H1 (cell line): ENCODE results near the gene INSIG1. TPM values are rescaled to one million over a fixed set of nuclear protein-coding genes. Genes with fewer than 3 reads are reported as not detected.

Source experiments
- CTCF ChIA-PET: fragments of 300-600 bp; sonication (Branson Sonifier 250); formaldehyde crosslinking; loops from one replicate; lab custom pipeline; 2021; ENCODE audit not compliant: partially characterized antibody; lab: Charles Lee
- POLR2A ChIA-PET: fragments of 300-600 bp; sonication (Branson Sonifier 250); formaldehyde crosslinking; loops from one replicate; lab custom pipeline; 2021; ENCODE audit warnings: inconsistent platforms; ENCODE audit not compliant: partially characterized antibody; lab: Charles Lee
- DNase-seq, 2 experiments: peaks; one replicate each; pipeline versions ENCODE4 v3.0.0 to v3.0.0-alpha.2; 2010 to 2022; ENCODE audit warnings: low spot score in 2 of 2, low read depth in 1 of 2, mixed read lengths in 1 of 2
- FAIRE-seq: peaks from 2 replicates; lab custom pipeline; 2011; peaks lifted over from hg19 to GRCh38; lab: Jason Lieb, UNC
- H2AFZ ChIP-seq: 2 replicates; pipeline ENCODE4 v1.8.1; 2012; ENCODE audit warnings: low read length, inconsistent platforms
- H2AK5ac ChIP-seq: 2 replicates; pipeline ENCODE4 v1.6.1; 2013; ENCODE audit warnings: low read depth, low read length
- H2BK120ac ChIP-seq: replicated peaks from 2 replicates; pipeline ENCODE3; 2013; ENCODE audit warnings: low read depth, low read length, inconsistent platforms
- H2BK12ac ChIP-seq: 2 replicates; pipeline ENCODE4 v1.6.1; 2013; ENCODE audit warnings: low read depth, low read length
- H2BK15ac ChIP-seq: 2 replicates; pipeline ENCODE4 v1.6.1; 2013; ENCODE audit warnings: low read length
- H2BK20ac ChIP-seq: 2 replicates; pipeline ENCODE4 v1.6.1; 2013; ENCODE audit warnings: low read length
- H2BK5ac ChIP-seq: 2 replicates; pipeline ENCODE4 v1.6.1; 2013; ENCODE audit warnings: low read depth, low read length
- H3K14ac ChIP-seq: 2 replicates; pipeline ENCODE4 v1.6.1; 2013; ENCODE audit warnings: inconsistent platforms; ENCODE audit not compliant: insufficient read length
- H3K18ac ChIP-seq: 2 replicates; pipeline ENCODE4 v1.6.1; 2013; ENCODE audit warnings: low read length; ENCODE audit errors: extremely low read depth
- H3K23ac ChIP-seq: 2 replicates; pipeline ENCODE4 v1.6.1; 2013; ENCODE audit warnings: inconsistent platforms; ENCODE audit not compliant: insufficient read length
- H3K23me2 ChIP-seq: 2 replicates; pipeline ENCODE4 v1.6.1; 2013; ENCODE audit warnings: low read depth, low read length
- H3K27ac ChIP-seq: 2 replicates; pipeline ENCODE4 v1.6.1; 2011; ENCODE audit warnings: low read depth, low read length, inconsistent platforms
- H3K27me3 ChIP-seq, 4 experiments: replicated peaks in 1 of 4; 1 replicate in 1 of 4; 2 replicates in 3 of 4; pipeline versions ENCODE4 v1.6.1 to v1.8.1; 2011 to 2013; ENCODE audit warnings: low read length in 3 of 4, mild to moderate bottlenecking in 3 of 4, inconsistent platforms in 2 of 4, mixed read lengths in 2 of 4, moderate library complexity in 1 of 4; ENCODE audit not compliant: control insufficient read depth in 3 of 4, insufficient read depth in 3 of 4; ENCODE audit errors: extremely low read depth in 1 of 4
- H3K36me3 ChIP-seq, 4 experiments: 2 replicates each; pipeline versions ENCODE4 v1.6.1 to v1.8.1; 2011 to 2013; ENCODE audit warnings: mild to moderate bottlenecking in 4 of 4, low read length in 3 of 4, moderate library complexity in 2 of 4, control low read depth in 1 of 4, inconsistent platforms in 1 of 4; ENCODE audit not compliant: insufficient read depth in 4 of 4, control insufficient read depth in 2 of 4
- H3K4ac ChIP-seq: replicated peaks from 2 replicates; pipeline ENCODE3; 2013; ENCODE audit warnings: low read length, low read depth, mixed read lengths, inconsistent platforms; ENCODE audit not compliant: insufficient read length
- H3K4me1 ChIP-seq, 4 experiments: replicated peaks in 1 of 4; 1 replicate in 1 of 4; 2 replicates in 3 of 4; pipeline versions ENCODE4 v1.6.1 to v1.8.1; 2011 to 2013; ENCODE audit warnings: low read length in 3 of 4, inconsistent platforms in 2 of 4, mixed read lengths in 1 of 4; ENCODE audit not compliant: insufficient read depth in 4 of 4, control insufficient read depth in 3 of 4
- H3K4me2 ChIP-seq, 2 experiments: 2 replicates each; pipeline versions ENCODE4 v1.6.1 to v1.8.1; 2011 to 2013; ENCODE audit warnings: low read depth in 2 of 2, low read length in 2 of 2, control low read depth in 1 of 2, inconsistent platforms in 1 of 2, mild to moderate bottlenecking in 1 of 2; ENCODE audit not compliant: insufficient read depth in 1 of 2
- H3K4me3 ChIP-seq, 4 experiments: fragments of 200-600, 300-600 bp in 1 of 4; sonication (generic), shearing (Covaris generic), sonication (Bioruptor Twin) in 1 of 4; 2 replicates each; pipeline versions ENCODE4 v1.5.1 to v1.8.1; 2011 to 2016; ENCODE audit warnings: low read length in 4 of 4, low read depth in 3 of 4, control low read depth in 2 of 4, inconsistent platforms in 2 of 4, mild to moderate bottlenecking in 2 of 4, mixed read lengths in 1 of 4, moderate library complexity in 1 of 4; ENCODE audit not compliant: insufficient read depth in 2 of 4; ENCODE audit errors: extremely low read depth in 1 of 4
- H3K56ac ChIP-seq: replicated peaks from 2 replicates; pipeline ENCODE3; 2013; ENCODE audit warnings: low read depth, mild to moderate bottlenecking, mixed read lengths, low read length, inconsistent platforms; ENCODE audit not compliant: insufficient read length
- H3K79me1 ChIP-seq: 2 replicates; pipeline ENCODE4 v1.6.1; 2013; ENCODE audit warnings: low read depth, low read length, control low read depth
- H3K79me2 ChIP-seq, 2 experiments: 2 replicates each; pipeline versions ENCODE4 v1.6.1 to v1.8.1; 2012 to 2013; ENCODE audit warnings: low read length in 2 of 2, mild to moderate bottlenecking in 2 of 2, inconsistent platforms in 1 of 2; ENCODE audit not compliant: insufficient read depth in 2 of 2, control insufficient read depth in 1 of 2
- H3K9ac ChIP-seq, 4 experiments: replicated peaks in 1 of 4; 1 replicate in 1 of 4; 2 replicates in 3 of 4; pipeline versions ENCODE4 v1.6.1 to v1.8.1; 2011 to 2013; ENCODE audit warnings: low read depth in 3 of 4, low read length in 3 of 4, control low read depth in 2 of 4, mild to moderate bottlenecking in 2 of 4, moderate library complexity in 2 of 4, inconsistent platforms in 1 of 4; ENCODE audit errors: extremely low read depth in 1 of 4
- H3K9me3 ChIP-seq, 2 experiments: 2 replicates each; pipeline versions ENCODE4 v1.6.1 to v1.8.1; 2012 to 2013; ENCODE audit warnings: mild to moderate bottlenecking in 2 of 2, moderate library complexity in 2 of 2, control low read depth in 1 of 2, inconsistent platforms in 1 of 2, low read depth in 1 of 2, low read length in 1 of 2, mixed read lengths in 1 of 2; ENCODE audit not compliant: insufficient read depth in 2 of 2
- H4K20me1 ChIP-seq, 2 experiments: replicated peaks in 1 of 2; 2 replicates each; pipeline versions ENCODE3 to v1.8.1; 2011 to 2013; ENCODE audit warnings: inconsistent platforms in 2 of 2, low read length in 2 of 2, mild to moderate bottlenecking in 1 of 2; ENCODE audit not compliant: insufficient read depth in 2 of 2, control insufficient read depth in 1 of 2
- H4K5ac ChIP-seq: 2 replicates; pipeline ENCODE4 v1.6.1; 2013; ENCODE audit warnings: low read length, low read depth, mixed read lengths, inconsistent platforms; ENCODE audit not compliant: insufficient read length
- H4K8ac ChIP-seq: 2 replicates; pipeline ENCODE4 v1.8.0; 2013; ENCODE audit warnings: mild to moderate bottlenecking, moderate library complexity, low read length, inconsistent platforms; ENCODE audit not compliant: insufficient read depth; ENCODE audit errors: extremely low read depth
- H4K91ac ChIP-seq: replicated peaks from 2 replicates; pipeline ENCODE3; 2013; ENCODE audit warnings: low read length, mixed read lengths, inconsistent platforms; ENCODE audit not compliant: insufficient read length
- BCL11A ChIP-seq, 2 experiments: IDR thresholded peaks; one replicate each; pipeline ENCODE4 v1.6.1; 2011; ENCODE audit warnings: low read depth in 2 of 2, low read length in 2 of 2, mild to moderate bottlenecking in 2 of 2
- BRCA1 ChIP-seq: IDR thresholded peaks from 2 replicates; pipeline ENCODE4 v1.6.1; 2012; ENCODE audit warnings: low read depth, low read length, improper control_type of control experiment
- E2F6 ChIP-seq: IDR thresholded peaks from 2 replicates; pipeline ENCODE4 v1.6.1; 2012; ENCODE audit warnings: inconsistent platforms
- KDM4A ChIP-seq: IDR thresholded peaks from one replicate; pipeline ENCODE4 v1.7.1; 2012; ENCODE audit warnings: low read depth, mild to moderate bottlenecking, moderate library complexity, low read length, inconsistent platforms; ENCODE audit not compliant: severe bottlenecking
- KDM5A ChIP-seq: fragments of 200-600 bp; IDR thresholded peaks from 2 replicates; pipeline ENCODE4 v1.7.1; 2012; ENCODE audit warnings: mild to moderate bottlenecking, low read length, inconsistent platforms, mixed read lengths
- NANOG ChIP-seq: IDR thresholded peaks from 2 replicates; pipeline ENCODE4 v1.6.1; 2011; ENCODE audit warnings: low read length, low read depth, mild to moderate bottlenecking, inconsistent platforms; ENCODE audit not compliant: insufficient read depth, poor library complexity, severe bottlenecking
- SAP30 ChIP-seq: fragments of 300-600 bp; sonication (generic); IDR thresholded peaks from 2 replicates; pipeline ENCODE4 v1.7.1; 2012; ENCODE audit warnings: low read length, moderate library complexity, mild to moderate bottlenecking, inconsistent platforms; ENCODE audit not compliant: insufficient read depth, insufficient replicate concordance
- SIRT6 ChIP-seq: IDR thresholded peaks from one replicate; pipeline ENCODE4 v1.7.1; 2012; ENCODE audit warnings: low read length, inconsistent platforms
- TAF1 ChIP-seq: IDR thresholded peaks from 2 replicates; pipeline ENCODE4 v1.6.1; 2011; ENCODE audit warnings: mild to moderate bottlenecking, low read depth, low read length
- USF2 ChIP-seq: IDR thresholded peaks from 2 replicates; pipeline ENCODE4 v1.6.1; 2011; ENCODE audit warnings: low read length, improper control_type of control experiment
- WGBS, 2 experiments: shearing (Covaris generic) in 1 of 2; methylation state at CpG; one replicate each; pipeline versions ENCODE4 v1.1.6 to v1.1.7; 2013 to 2015; ENCODE audit warnings: low lambda C conversion rate in 2 of 2, mixed read lengths in 2 of 2, inconsistent platforms in 1 of 2, low coverage in 1 of 2, missing lambda C conversion rate in 1 of 2; ENCODE audit not compliant: insufficient replicate concordance in 2 of 2, insufficient coverage in 1 of 2, insufficient read length in 1 of 2; ENCODE audit errors: extremely low coverage in 1 of 2, missing lambda C conversion rate in 1 of 2; 5-methylcytosine and 5-hydroxymethylcytosine counted together
- polyA plus RNA-seq, 7 experiments: library from polyadenylated mRNA; depleted of rRNA in 3 of 7; stranded (reverse) in 5 of 7; unstranded in 2 of 7; fragments of >200 nt in 5 of 7; fragments of 200-250 nt in 2 of 7; gene quantifications; 1 replicate in 5 of 7; 2 replicates in 1 of 7; 4 replicates in 1 of 7; pipeline versions ENCODE4 v1.2.1 to v1.2.3, GENCODE V29; 2011 to 2013; ENCODE audit warnings: missing spikeins in 2 of 7, mixed read lengths in 2 of 7
- total RNA-seq: library from RNA; stranded (reverse); fragmentation: NEBNext Ultra II Directional; extraction: Animal tissue kit (Norgen Biotek cat#: 25700); gene quantifications from 2 replicates; pipeline ENCODE4 v1.2.1, GENCODE V29; 2021

The INSIG1 gene
- total and polyA plus RNA-seq, 2 of the 8 experiments (the other 6 are each of a cell fraction or from before 2014, with no cell fraction given): 40.0 to 58.4 TPM

DNA sequence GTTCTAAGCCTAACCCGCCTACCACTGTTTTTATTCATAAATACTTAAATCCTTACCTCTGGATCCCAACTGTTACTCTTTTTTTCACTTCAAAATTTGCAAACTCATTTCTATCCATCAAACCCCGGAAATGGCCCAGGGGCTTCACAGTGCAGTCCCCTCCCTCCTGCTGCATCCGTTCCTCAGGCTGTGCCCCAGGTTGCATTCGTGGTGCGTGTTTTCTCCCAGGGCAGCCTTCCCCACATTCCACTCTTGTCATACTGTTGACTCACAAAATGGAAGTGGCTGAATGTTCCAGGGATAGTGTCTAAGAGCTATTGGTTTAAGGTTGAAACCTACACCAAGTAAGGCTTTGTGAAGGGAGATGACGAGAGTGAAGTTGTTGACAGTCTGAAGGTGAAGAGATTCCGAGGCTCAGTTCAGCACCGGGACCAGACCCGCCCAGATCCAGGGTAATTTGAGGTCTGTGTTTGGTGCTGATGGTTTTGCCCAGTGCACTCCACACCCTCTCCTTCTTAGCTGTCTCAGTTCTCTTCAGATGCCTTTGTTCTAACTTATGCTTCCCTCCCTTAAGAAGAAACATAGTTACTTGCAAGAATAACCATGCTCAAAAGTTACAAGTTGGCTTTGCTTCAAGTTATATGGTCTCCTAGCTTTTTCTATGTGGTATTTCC, 7.7 kb downstream of the INSIG1 start:
- H3K4me2 ChIP-seq: no peak overlapping the region
- H4K20me1 ChIP-seq: peaks cover 11 to 24% of the 10 kb centered on the region in 2 experiments
- ChIA-PET CTCF (interaction anchor here (0.9 to 1.9 kb wide), 2 partner anchors 94 to 297 kb away, joined by 3 to 4 read pairs; no protein-coding TSS in a partner anchor), POLR2A (no interaction called here)
- H3K4me3 ChIP-seq: no peak overlapping the region
- H3K14ac ChIP-seq: no peak overlapping the region
- H3K4ac ChIP-seq: no peak overlapping the region
- H4K91ac ChIP-seq: no peak overlapping the region
- no peaks in the 10 kb centered on the region for H3K9me3 ChIP-seq
- no peak overlapping the region for H3K9ac ChIP-seq
- H2AFZ ChIP-seq: no peak overlapping the region
- no peak overlapping the region for H4K8ac ChIP-seq
- H3K79me2 ChIP-seq: peaks cover 11 to 37% of the 10 kb centered on the region in 2 experiments
- H2BK120ac ChIP-seq: no peak overlapping the region
- peaks cover 0 to 2% (median 0%) of the 10 kb centered on the region in 4 experiments; a peak in 2 of 7 replicates for H3K4me1 ChIP-seq
- no peak overlapping the region for H3K18ac ChIP-seq
- no peak overlapping the region for H2BK12ac ChIP-seq
- H3K36me3 ChIP-seq: peaks cover 5 to 86% (median 30%) of the 10 kb centered on the region in 4 experiments; a peak in 7 of 8 replicates
- H2BK20ac ChIP-seq: no peak overlapping the region
- no peak overlapping the region for H2BK5ac ChIP-seq
- H3K23me2 ChIP-seq: no peaks in the 10 kb centered on the region
- H3K27me3 ChIP-seq: no peaks in the 10 kb centered on the region
- DNase-seq: no peak
- H2BK15ac ChIP-seq: no peak overlapping the region
- no peak overlapping the region for H3K23ac ChIP-seq
- no peak for TF ChIP-seq BRCA1
- TF ChIP-seq SAP30: no peak
- no peak for TF ChIP-seq NANOG
- TF ChIP-seq USF2: no peak
- no peak for TF ChIP-seq SIRT6
- TF ChIP-seq BCL11A (IDR thresholded peaks at IDR 0.05; ENCODE audit: low read depth in 2 of 2, low read length in 2 of 2): no peak
- TF ChIP-seq E2F6: no peak
- TF ChIP-seq KDM4A: no peak
- TF ChIP-seq TAF1: no peak
- TF ChIP-seq KDM5A: no peak
- 89% methylated on average over 9 of the region's 9 CpGs; no CpG with 5 or more reads in 1 of the 2 experiments for WGBS, 2 experiments
- no peak overlapping the region for H3K27ac ChIP-seq
- no peak for FAIRE-seq
- H4K5ac ChIP-seq: no peak overlapping the region
- peaks cover 13% of the 10 kb centered on the region for H3K79me1 ChIP-seq
- no peak overlapping the region for H3K56ac ChIP-seq
- H2AK5ac ChIP-seq: no peak overlapping the region
